ENCODE results near the gene LAMA2. TPM values are rescaled to one million over a fixed set of nuclear protein-coding genes. Genes with fewer than 3 reads are reported as not detected.

The LAMA2 gene
- total and polyA plus RNA-seq, 7 donors, result 8.8 to 59.0 (median 27.3) TPM

GRCh38 chr6:129542705-129543104 lies 659.8 kb downstream of the LAMA2 start:
- Histone ChIP-seq H3K4me3 (no peak overlapping the region), H3K27me3 (ENCODE audit: insufficient read depth in 3 of 3, low read length in 2 of 3) (no peaks in the 10 kb centered on the region), H3K36me3 (ENCODE audit: insufficient read depth in 1 of 2, low read depth in 1 of 2) (peaks cover 0 to 19% of the 10 kb centered on the region in 2 donors), H3K4me1 (no peaks in the 10 kb centered on the region), H3K27ac (no peak overlapping the region), H3K9me3 (no peaks in the 10 kb centered on the region)
- intact Hi-C loops (cut with DNase I), result no loop called here
- no peak for ATAC-seq
- TF ChIP-seq, protein P1, sequence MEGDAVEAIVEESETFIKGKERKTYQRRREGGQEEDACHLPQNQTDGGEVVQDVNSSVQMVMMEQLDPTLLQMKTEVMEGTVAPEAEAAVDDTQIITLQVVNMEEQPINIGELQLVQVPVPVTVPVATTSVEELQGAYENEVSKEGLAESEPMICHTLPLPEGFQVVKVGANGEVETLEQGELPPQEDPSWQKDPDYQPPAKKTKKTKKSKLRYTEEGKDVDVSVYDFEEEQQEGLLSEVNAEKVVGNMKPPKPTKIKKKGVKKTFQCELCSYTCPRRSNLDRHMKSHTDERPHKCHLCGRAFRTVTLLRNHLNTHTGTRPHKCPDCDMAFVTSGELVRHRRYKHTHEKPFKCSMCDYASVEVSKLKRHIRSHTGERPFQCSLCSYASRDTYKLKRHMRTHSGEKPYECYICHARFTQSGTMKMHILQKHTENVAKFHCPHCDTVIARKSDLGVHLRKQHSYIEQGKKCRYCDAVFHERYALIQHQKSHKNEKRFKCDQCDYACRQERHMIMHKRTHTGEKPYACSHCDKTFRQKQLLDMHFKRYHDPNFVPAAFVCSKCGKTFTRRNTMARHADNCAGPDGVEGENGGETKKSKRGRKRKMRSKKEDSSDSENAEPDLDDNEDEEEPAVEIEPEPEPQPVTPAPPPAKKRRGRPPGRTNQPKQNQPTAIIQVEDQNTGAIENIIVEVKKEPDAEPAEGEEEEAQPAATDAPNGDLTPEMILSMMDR (IDR thresholded peaks at IDR 0.05), result no peak
- DNase-seq, result no peak
- WGBS, 3 donors, result 64 to 71% (median 68%) methylated on average over 2 of the region's 2 CpGs

GRCh38 chr6:129543981-129544380 lies 661.0 kb downstream of the LAMA2 start:
- peaks cover 0 to 9% of the 10 kb centered on the region in 2 donors for H3K36me3 ChIP-seq (ENCODE audit: insufficient read depth in 1 of 2, low read depth in 1 of 2)
- TF ChIP-seq, protein P1 (IDR thresholded peaks at IDR 0.05), result no peak
- DNase-seq (no peak), ATAC-seq (no peak)
- no peaks in the 10 kb centered on the region for H3K27me3 ChIP-seq (ENCODE audit: insufficient read depth in 3 of 3, low read length in 2 of 3)
- no peak overlapping the region for H3K4me3 ChIP-seq
- WGBS, 3 donors, result 82 to 83% (median 82%) methylated on average over 2 of the region's 2 CpGs
- intact Hi-C loops (cut with DNase I), result no loop called here
- no peaks in the 10 kb centered on the region for H3K4me1 ChIP-seq
- H3K9me3 ChIP-seq, result no peaks in the 10 kb centered on the region
- no peak overlapping the region for H3K27ac ChIP-seq

DNA sequence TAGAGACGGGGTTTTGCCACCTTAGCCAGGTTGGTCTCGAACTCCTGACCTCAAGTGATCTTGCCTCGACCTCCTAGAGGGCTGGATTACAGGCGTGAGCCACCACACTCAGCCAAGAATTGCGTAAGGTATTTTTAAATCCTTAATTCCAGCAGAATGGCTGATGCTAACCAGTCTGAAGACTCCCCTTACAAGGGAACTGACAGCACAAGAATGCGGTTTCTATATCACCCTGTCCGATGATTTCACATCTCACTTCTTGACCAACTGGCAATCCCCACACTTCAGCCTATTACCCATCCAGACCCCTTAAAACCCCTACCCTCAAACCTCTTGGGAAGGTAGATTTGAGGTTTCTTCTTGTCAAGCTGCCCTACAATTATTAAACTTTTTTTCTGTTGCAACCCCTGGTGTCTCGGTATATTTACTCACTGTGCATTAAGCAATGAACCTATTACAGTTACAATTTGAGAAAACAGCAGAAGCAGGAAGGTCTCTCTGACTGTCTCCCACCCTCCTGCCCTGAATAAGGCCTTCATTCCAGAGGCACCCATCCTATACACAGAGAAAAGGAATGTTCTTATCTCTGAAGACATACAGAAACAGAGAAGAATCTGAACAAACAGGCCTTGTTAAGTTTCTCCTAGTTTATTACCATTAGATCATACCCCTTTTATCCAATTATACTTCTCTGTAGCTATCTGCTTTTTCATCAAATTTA lies 662.1 kb downstream of the LAMA2 start:
- Histone ChIP-seq H3K27ac (no peak overlapping the region), H3K4me1 (no peaks in the 10 kb centered on the region), H3K36me3 (ENCODE audit: insufficient read depth in 1 of 2, low read depth in 1 of 2) (peaks cover 0 to 6% of the 10 kb centered on the region in 2 donors), H3K4me3 (no peak overlapping the region), H3K27me3 (ENCODE audit: insufficient read depth in 3 of 3, low read length in 2 of 3) (no peaks in the 10 kb centered on the region), H3K9me3 (no peaks in the 10 kb centered on the region)
- no peak for DNase-seq
- TF ChIP-seq, protein P1 (IDR thresholded peaks at IDR 0.05), result no peak
- no peak for ATAC-seq
- intact Hi-C loops (cut with DNase I), result no loop called here
- 93 to 97% (median 95%) methylated on average over 8 of the region's 8 CpGs for WGBS, 3 donors

DNA sequence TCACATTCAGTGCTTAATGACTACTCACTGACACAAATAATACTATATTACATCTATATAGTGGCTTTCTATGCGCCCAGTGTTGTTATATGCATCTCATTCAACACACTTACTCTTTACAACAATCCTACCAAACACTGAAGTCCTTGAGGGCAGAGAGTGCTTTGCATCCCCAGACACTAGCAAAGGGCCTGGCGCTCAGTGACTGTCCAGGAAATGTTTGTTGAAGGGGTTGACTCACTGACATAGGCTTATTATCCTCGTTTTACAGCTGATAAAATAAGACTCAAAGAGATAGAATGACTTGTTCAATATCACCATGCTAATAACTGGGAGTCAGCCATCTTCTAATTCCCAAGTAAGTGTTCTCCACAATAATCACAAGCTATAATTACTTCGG lies 663.8 kb downstream of the LAMA2 start:
- 86 to 92% (median 86%) methylated on average over 4 of the region's 4 CpGs for WGBS, 3 donors
- no peaks in the 10 kb centered on the region for H3K9me3 ChIP-seq
- intact Hi-C loops (cut with DNase I), result no loop called here
- peaks cover 0 to 6% of the 10 kb centered on the region in 2 donors for H3K36me3 ChIP-seq (ENCODE audit: insufficient read depth in 1 of 2, low read depth in 1 of 2)
- no peak overlapping the region for H3K27ac ChIP-seq
- H3K4me3 ChIP-seq, result no peak overlapping the region
- TF ChIP-seq, protein P1 (IDR thresholded peaks at IDR 0.05), result no peak
- ATAC-seq, result no peak
- DNase-seq, result no peak
- no peaks in the 10 kb centered on the region for H3K4me1 ChIP-seq
- no peaks in the 10 kb centered on the region for H3K27me3 ChIP-seq (ENCODE audit: insufficient read depth in 3 of 3, low read length in 2 of 3)

DNA sequence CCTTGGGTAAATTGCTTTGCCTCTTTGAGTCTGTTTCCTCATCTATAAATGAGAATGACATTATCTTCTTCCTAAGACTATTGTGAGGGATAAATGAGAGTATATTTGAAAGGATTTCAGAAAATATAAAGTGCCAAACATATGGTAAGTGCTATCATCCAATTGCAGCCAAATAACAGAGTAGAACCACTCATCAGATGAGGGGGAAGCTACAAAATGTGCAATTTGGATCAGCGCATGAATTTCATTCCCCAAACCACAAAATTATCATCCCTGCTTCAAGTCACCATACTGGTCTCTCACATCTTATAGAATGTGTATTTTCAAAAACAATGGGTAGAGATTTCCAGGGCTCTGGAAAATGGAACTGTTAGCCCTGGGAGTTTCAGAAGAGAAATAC lies 668.5 kb downstream of the LAMA2 start:
- Histone ChIP-seq H3K36me3 (ENCODE audit: insufficient read depth in 1 of 2, low read depth in 1 of 2) (peaks cover 0 to 11% of the 10 kb centered on the region in 2 donors), H3K9me3 (no peaks in the 10 kb centered on the region), H3K4me3 (no peak overlapping the region), H3K4me1 (no peaks in the 10 kb centered on the region), H3K27ac (no peak overlapping the region), H3K27me3 (ENCODE audit: insufficient read depth in 3 of 3, low read length in 2 of 3) (no peaks in the 10 kb centered on the region)
- WGBS, 3 donors, result 95 to 100% (median 97%) methylated on average over 1 of the region's 1 CpG
- TF ChIP-seq, protein P1 (IDR thresholded peaks at IDR 0.05), result no peak
- no peak for DNase-seq
- intact Hi-C loops (cut with DNase I), result no loop called here
- ATAC-seq, result no peak
